ENCODE results near the gene ARHGAP25.

The ARHGAP25 gene

DNA sequence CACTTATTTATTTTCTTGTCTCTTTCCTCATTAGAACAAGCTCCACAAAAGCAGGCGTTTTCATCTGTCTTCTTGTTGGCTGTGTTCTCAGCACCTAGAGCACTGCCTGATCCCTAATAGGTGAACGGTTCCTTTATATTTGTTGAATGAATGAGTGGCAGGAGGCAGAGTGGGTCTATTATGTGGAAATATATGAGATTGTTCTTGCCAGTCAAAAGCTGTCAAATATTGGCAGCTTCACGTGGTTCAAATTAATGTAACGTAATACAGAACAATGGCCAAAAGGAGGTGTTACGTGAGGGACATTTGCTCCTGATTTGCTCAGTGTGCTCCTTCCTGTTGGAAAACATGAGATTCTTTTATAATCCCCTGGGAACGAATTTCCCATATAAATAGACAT lies 8.5 kb upstream of the ARHGAP25 start:
- peak overlapping the region; percentile 85 to 91 for H3K27ac Mint-ChIP-seq

DNA sequence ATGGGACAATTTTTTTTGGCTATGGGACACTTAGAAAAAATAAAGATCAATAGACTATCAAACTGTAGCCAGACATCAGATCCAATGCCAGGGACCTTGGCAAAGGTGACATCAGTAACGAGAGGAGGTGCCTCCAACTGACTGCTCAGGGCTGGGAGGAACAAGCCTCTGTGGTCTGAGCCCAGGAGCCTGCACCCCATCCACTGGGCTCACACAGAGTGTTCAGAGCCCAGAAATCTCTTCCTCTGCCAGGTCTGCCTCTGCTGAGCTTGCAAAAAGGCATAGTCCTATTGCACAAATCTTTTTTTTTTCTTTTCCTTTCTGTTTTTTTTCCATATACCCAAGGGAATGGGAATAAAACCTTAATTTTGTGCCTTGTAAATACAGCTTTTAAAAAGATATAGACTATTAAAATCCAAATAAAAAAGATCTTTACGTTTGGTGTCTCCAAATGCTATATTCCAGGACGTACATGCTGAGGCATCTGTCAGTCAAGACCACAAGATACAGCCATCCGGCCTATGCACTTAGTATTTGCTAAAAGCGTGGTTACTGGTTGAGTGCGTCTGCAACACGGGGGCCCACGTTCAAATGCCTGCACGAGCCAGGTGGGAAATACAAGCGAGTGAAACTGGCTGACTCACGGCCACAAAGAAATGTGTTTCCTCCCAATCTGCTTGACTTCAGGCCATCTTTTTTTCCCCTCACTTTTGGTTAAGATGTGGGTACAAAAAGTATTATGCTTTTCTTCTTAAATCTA lies 7.8 kb upstream of the ARHGAP25 start:
- DNase-seq (peak; percentile 70 to 75 (median 74)), ATAC-seq (replicated peaks) (peak; percentile 100)
- Mint-ChIP-seq H3K9me3 (no peaks in the 10 kb centered on the region), H3K27me3 (no peaks in the 10 kb centered on the region), H3K36me3 (ENCODE audit: insufficient read depth) (peaks cover 6% of the 10 kb centered on the region), H3K4me3 (peak overlapping the region; percentile 61 to 72), H3K4me1 (ENCODE audit: low read depth in 2 of 2) (peaks cover 51 to 58% of the 10 kb centered on the region in 2 donors), H3K27ac (peak overlapping the region; percentile 91)

More for the DNA sequence above, 8.5 kb upstream of the ARHGAP25 start:
- no peak for DNase-seq
- Mint-ChIP-seq H3K27me3 (no peaks in the 10 kb centered on the region), H3K4me1 (ENCODE audit: low read depth in 2 of 2) (peaks cover 52 to 65% of the 10 kb centered on the region in 2 donors), H3K4me3 (peak overlapping the region in 1 of 2 donors; percentile 72), H3K9me3 (no peaks in the 10 kb centered on the region), H3K36me3 (ENCODE audit: insufficient read depth) (peaks cover 12% of the 10 kb centered on the region)
- no peak for ATAC-seq (replicated peaks)

- peaks cover 44 to 53% of the 10 kb centered on the region in 2 donors for H3K4me1 Mint-ChIP-seq (ENCODE audit: low read depth in 2 of 2)
- H3K36me3 Mint-ChIP-seq (ENCODE audit: insufficient read depth): peaks cover 5% of the 10 kb centered on the region
These were observed 6.8 kb upstream of the ARHGAP25 start for GRCh38 chr2:68727683-68728375.

GRCh38 chr2:68730828-68731227 lies 3.8 kb upstream of the ARHGAP25 start:
- no peak overlapping the region for H3K27ac Mint-ChIP-seq
- DNase-seq: no peak
- H3K36me3 Mint-ChIP-seq (ENCODE audit: insufficient read depth): peaks cover 2% of the 10 kb centered on the region
- H3K4me3 Mint-ChIP-seq: no peak overlapping the region
- H3K4me1 Mint-ChIP-seq (ENCODE audit: low read depth in 2 of 2): peaks cover 29 to 34% of the 10 kb centered on the region in 2 donors
- no peaks in the 10 kb centered on the region for H3K27me3 Mint-ChIP-seq
- no peak for ATAC-seq (replicated peaks)
- no peaks in the 10 kb centered on the region for H3K9me3 Mint-ChIP-seq

More at GRCh38 chr2:68727683-68728375, 6.8 kb upstream of the ARHGAP25 start:
- Mint-ChIP-seq H3K4me3 (peak overlapping the region; percentile 61 to 72), H3K27me3 (no peaks in the 10 kb centered on the region), H3K9me3 (no peaks in the 10 kb centered on the region), H3K27ac (peak overlapping the region; percentile 91)
- DNase-seq (no peak), ATAC-seq (replicated peaks) (no peak)

DNA sequence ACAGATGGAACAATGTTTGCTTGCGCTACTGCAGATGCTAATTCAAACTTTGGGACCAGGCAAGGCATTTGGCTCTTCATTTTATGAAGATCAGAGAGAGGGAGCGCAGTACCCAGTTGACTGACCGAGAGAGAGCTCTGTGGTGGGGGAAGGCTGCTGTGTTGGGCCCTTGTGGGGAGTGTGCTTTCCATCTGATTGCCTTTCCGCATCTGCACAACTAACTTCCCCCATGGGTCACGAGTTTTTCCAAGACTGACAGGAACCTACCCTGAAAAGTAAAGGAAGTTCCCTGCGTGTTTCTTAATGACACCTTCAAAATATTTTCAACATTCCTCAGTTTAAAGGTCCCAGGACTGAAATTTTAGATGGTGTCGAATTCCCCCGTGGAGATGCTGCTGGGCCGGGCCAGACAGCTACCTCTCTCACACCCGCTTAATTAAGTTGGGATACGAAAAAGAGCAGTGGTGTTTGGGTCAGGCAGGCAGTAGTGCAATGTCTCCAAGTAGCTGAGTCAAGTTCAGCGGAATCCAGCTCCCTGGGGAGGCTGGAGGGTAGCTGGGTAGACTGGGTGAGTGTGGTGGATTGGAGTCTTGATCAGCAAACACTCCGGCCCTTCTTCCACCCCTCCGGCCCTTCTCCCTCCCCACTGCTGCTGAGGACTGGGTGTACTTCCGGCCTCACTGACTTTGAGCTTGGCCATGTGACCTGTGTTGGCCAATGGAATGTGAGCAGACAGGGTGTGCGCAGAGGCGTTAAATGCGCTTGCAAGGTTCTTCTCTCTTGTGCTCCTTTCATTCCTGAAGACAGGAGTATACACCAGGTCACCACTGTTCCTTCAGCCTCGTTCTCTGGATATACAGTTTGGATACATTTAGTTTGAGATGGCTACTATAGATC lies 2.3 kb upstream of the ARHGAP25 start:
- DNase-seq: no peak
- no peaks in the 10 kb centered on the region for H3K36me3 Mint-ChIP-seq (ENCODE audit: insufficient read depth)
- no peak overlapping the region for H3K4me3 Mint-ChIP-seq
- no peaks in the 10 kb centered on the region for H3K27me3 Mint-ChIP-seq
- peaks cover 16 to 30% of the 10 kb centered on the region in 2 donors for H3K4me1 Mint-ChIP-seq (ENCODE audit: low read depth in 2 of 2)
- ATAC-seq (replicated peaks): no peak
- no peak overlapping the region for H3K27ac Mint-ChIP-seq
- H3K9me3 Mint-ChIP-seq: no peaks in the 10 kb centered on the region

DNA sequence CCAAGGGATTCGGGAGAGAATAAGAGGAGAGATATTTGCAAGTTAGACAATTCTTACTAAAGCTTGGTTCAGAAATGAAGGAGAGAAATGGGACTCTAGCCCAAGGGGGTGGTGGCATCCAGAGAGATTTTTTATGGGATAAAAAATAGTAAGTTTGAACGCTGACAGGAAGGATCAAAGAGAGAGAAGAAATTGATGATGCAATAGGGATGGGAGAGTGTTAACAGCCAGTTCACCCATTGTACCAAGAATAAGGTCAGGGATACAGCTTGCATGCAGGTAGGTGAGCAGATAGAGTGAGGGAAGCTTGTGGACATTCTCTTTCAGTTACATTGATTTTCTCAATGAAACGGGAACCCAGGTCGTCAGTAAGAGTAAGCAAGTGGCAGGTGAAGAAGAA lies 1.2 kb upstream of the ARHGAP25 start:
- H3K4me1 Mint-ChIP-seq (ENCODE audit: low read depth in 2 of 2): peaks cover 18 to 29% of the 10 kb centered on the region in 2 donors
- H3K9me3 Mint-ChIP-seq: no peaks in the 10 kb centered on the region
- no peak overlapping the region for H3K4me3 Mint-ChIP-seq
- H3K27ac Mint-ChIP-seq: no peak overlapping the region
- H3K27me3 Mint-ChIP-seq: no peaks in the 10 kb centered on the region
- no peaks in the 10 kb centered on the region for H3K36me3 Mint-ChIP-seq (ENCODE audit: insufficient read depth)
- DNase-seq (no peak), ATAC-seq (replicated peaks) (no peak)

- peaks cover 23 to 32% of the 10 kb centered on the region in 2 donors for H3K4me1 Mint-ChIP-seq (ENCODE audit: low read depth in 2 of 2)
- no peak overlapping the region for H3K27ac Mint-ChIP-seq
- no peak for DNase-seq
- H3K4me3 Mint-ChIP-seq: no peak overlapping the region
- peak; percentile 11 for ATAC-seq (replicated peaks)
- no peaks in the 10 kb centered on the region for H3K9me3 Mint-ChIP-seq
- H3K36me3 Mint-ChIP-seq (ENCODE audit: insufficient read depth): peaks cover under 1% of the 10 kb centered on the region
- no peaks in the 10 kb centered on the region for H3K27me3 Mint-ChIP-seq
These were observed 435 bp upstream of the ARHGAP25 start for GRCh38 chr2:68734176-68734575.

DNA sequence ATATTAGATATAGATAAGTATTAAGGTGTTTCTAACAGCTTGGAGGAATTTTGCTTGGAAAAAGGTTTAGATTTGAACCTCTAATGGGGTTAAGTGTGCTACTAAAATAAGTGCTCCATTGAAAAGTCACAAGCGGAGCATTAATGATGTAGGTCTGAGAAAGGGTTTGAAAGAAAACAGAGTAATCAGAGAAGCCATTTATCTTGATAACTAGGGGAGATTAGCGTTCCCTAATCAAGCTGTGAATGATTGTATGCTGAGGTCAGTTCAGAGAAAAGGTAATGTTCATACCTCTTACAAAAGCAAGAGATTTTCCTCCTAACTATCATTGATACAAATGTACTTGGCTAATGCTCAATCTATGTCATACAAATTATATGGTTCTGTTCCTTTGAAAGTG lies 1.5 kb downstream of the ARHGAP25 start:
- H3K27ac Mint-ChIP-seq: no peak overlapping the region
- H3K27me3 Mint-ChIP-seq: no peaks in the 10 kb centered on the region
- peaks cover 38 to 44% of the 10 kb centered on the region in 2 donors for H3K4me1 Mint-ChIP-seq (ENCODE audit: low read depth in 2 of 2)
- ATAC-seq (replicated peaks): no peak
- H3K4me3 Mint-ChIP-seq: no peak overlapping the region
- H3K9me3 Mint-ChIP-seq: no peaks in the 10 kb centered on the region
- peaks cover 7% of the 10 kb centered on the region for H3K36me3 Mint-ChIP-seq (ENCODE audit: insufficient read depth)
- DNase-seq: no peak

- Mint-ChIP-seq H3K27ac (no peak overlapping the region), H3K4me3 (no peak overlapping the region), H3K9me3 (no peaks in the 10 kb centered on the region), H3K27me3 (no peaks in the 10 kb centered on the region), H3K36me3 (ENCODE audit: insufficient read depth) (peaks cover 10% of the 10 kb centered on the region), H3K4me1 (ENCODE audit: low read depth in 2 of 2) (peaks cover 41 to 57% of the 10 kb centered on the region in 2 donors)
- DNase-seq (peak in 1 of 3 experiments; percentile 43), ATAC-seq (replicated peaks) (peak; percentile 47)
These were observed 3.1 kb downstream of the ARHGAP25 start for GRCh38 chr2:68737711-68738110.

GRCh38 chr2:68738906-68739594 lies 4.4 kb downstream of the ARHGAP25 start:
- ATAC-seq (replicated peaks): no peak
- H3K4me3 Mint-ChIP-seq: no peak overlapping the region
- no peak for DNase-seq
- no peaks in the 10 kb centered on the region for H3K27me3 Mint-ChIP-seq
- no peaks in the 10 kb centered on the region for H3K9me3 Mint-ChIP-seq
- H3K27ac Mint-ChIP-seq: no peak overlapping the region
- H3K4me1 Mint-ChIP-seq (ENCODE audit: low read depth in 2 of 2): peaks cover 53 to 71% of the 10 kb centered on the region in 2 donors
- peaks cover 14% of the 10 kb centered on the region for H3K36me3 Mint-ChIP-seq (ENCODE audit: insufficient read depth)

DNA sequence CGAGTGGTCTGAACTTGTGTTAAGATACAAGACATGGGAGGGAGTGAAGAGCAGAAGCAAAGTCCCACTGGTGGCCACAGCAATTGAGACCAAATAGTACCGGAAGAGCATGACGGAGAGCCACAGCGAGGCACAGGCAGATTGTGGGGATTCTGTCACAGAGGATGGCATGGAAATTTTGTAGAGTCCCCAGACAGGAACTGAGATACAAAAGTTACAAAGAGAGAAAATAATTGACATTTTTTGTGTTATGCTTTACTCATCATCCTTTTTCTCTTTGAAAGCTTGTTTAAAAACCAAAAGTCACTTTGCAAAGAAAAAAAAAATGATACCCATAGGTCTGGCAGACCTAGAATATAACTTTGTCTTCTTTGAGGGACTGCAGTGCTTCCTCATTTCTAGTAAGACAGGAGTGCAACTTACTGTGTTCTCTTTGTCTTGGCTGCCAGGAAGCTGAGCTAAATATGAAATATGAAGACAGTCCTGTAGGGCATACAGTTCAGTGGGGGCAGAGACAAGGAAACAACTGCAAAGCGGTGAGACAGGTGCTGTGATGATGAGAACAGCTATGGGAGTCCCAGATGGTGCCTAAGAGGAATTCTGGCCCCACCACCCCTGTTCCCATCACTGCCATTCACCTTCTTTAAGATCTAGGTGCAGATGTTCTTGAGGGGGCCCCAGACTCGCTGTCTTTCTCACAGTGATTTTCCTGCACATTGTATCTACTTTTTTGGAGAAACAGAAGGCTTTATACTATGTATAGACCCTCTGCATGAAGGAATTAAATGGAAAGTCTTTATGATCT lies 5.2 kb downstream of the ARHGAP25 start:
- H3K9me3 Mint-ChIP-seq: no peaks in the 10 kb centered on the region
- H3K4me1 Mint-ChIP-seq (ENCODE audit: low read depth in 2 of 2): peaks cover 60 to 78% of the 10 kb centered on the region in 2 donors
- H3K27me3 Mint-ChIP-seq: no peaks in the 10 kb centered on the region
- H3K36me3 Mint-ChIP-seq (ENCODE audit: insufficient read depth): peaks cover 14% of the 10 kb centered on the region
- no peak overlapping the region for H3K4me3 Mint-ChIP-seq
- DNase-seq: no peak
- H3K27ac Mint-ChIP-seq: no peak overlapping the region
- ATAC-seq (replicated peaks): peak; percentile 16

DNA sequence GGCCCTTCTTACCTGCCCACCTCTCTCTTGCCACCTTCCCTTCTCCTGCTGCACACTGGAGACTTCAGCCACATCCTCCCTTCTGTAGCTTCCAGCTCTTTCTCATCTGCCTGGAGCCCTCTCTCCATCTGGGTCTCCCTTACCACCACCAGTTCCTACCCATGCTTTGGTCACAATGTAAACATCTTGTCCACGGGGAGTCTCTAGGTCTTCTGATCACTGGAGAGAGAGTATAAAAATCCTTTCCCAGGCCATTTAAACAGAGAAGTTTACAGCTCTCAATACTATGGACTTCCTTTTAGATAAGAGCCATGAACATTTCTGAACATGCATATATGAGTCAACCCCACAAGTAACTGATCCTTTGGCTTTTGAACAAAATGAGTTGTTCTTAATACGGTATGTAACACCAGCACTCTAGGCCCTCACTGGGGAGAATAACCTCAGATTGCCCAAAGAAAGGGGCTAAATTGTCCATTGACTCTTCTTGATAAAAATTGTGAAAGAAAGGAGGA lies 5.8 kb downstream of the ARHGAP25 start:
- Mint-ChIP-seq H3K27ac (no peak overlapping the region), H3K4me3 (no peak overlapping the region), H3K4me1 (ENCODE audit: low read depth in 2 of 2) (peaks cover 64 to 85% of the 10 kb centered on the region in 2 donors), H3K36me3 (ENCODE audit: insufficient read depth) (peaks cover 19% of the 10 kb centered on the region), H3K27me3 (no peaks in the 10 kb centered on the region), H3K9me3 (no peaks in the 10 kb centered on the region)
- ATAC-seq (replicated peaks) (no peak), DNase-seq (no peak)
